22Rv1 (cell line): ENCODE results near the gene GREB1.

Experiments used
- ZFX ChIP-seq: fragments of 450-650 bp; IDR thresholded peaks from 2 replicates; pipeline ENCODE4 v1.6.1; 2017; ENCODE audit warnings: antibody characterized with exemption, borderline replicate concordance
- TF ChIP-seq, protein P1 (sequence below): fragments of 450-650 bp; IDR thresholded peaks from 2 replicates; pipeline ENCODE4 v1.5.1; 2017; ENCODE audit warnings: mild to moderate bottlenecking

DNA sequence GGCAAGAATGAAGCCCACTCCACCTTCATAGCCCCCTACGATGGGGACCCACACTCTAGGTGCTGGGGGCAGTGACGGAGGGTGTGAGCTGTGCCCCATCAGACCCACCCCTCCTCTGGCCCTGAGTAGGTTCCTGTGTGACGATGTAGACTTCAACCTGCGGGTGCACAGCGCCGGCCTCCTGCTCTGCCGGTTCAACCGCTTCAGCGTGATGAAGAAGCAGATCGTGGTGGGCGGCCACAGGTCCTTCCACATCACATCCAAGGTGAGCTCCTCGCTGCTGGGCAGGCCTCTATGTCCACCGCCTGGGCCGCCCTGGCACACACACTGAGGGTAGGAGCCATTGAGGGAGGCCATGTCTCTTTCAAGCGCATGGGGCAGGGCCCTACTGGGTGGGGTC, 101.3 kb downstream of the GREB1 start:
- TF ChIP-seq, protein P1, sequence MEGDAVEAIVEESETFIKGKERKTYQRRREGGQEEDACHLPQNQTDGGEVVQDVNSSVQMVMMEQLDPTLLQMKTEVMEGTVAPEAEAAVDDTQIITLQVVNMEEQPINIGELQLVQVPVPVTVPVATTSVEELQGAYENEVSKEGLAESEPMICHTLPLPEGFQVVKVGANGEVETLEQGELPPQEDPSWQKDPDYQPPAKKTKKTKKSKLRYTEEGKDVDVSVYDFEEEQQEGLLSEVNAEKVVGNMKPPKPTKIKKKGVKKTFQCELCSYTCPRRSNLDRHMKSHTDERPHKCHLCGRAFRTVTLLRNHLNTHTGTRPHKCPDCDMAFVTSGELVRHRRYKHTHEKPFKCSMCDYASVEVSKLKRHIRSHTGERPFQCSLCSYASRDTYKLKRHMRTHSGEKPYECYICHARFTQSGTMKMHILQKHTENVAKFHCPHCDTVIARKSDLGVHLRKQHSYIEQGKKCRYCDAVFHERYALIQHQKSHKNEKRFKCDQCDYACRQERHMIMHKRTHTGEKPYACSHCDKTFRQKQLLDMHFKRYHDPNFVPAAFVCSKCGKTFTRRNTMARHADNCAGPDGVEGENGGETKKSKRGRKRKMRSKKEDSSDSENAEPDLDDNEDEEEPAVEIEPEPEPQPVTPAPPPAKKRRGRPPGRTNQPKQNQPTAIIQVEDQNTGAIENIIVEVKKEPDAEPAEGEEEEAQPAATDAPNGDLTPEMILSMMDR, result no peak
- TF ChIP-seq ZFX, result no peak
